T-helper 17 cell (primary cell): Measurements from ENCODE around the gene ZBTB21. TPM values are rescaled to one million over a fixed set of nuclear protein-coding genes. Genes with fewer than 3 reads are reported as not detected.

Experiments used
- ATAC-seq: fragments of 150-1000 bp; cut with Tn5 transposase; 2 replicates; pipeline ENCODE4 v1.10.0; 2021; ENCODE audit warnings: mild to moderate bottlenecking, moderate library complexity
- DNase-seq, 3 donors: peaks; one replicate each; pipeline versions ENCODE4 v3.0.0 to v3.0.0-alpha.2; 2020 to 2021
- H3K9me3 ChIP-seq: one replicate; pipeline ENCODE4 v1.7.0; 2013; ENCODE audit warnings: low read length, mild to moderate bottlenecking; ENCODE audit not compliant: control insufficient read depth, poor library complexity, severe bottlenecking
- H3K27ac Mint-ChIP-seq: one replicate; pipeline ENCODE4 v1.8.0; 2022; ENCODE audit warnings: mild to moderate bottlenecking, moderate library complexity, mixed read lengths
- H3K27me3 Mint-ChIP-seq: one replicate; pipeline ENCODE4 v1.8.0; 2022; ENCODE audit warnings: mixed read lengths
- H3K36me3 Mint-ChIP-seq: one replicate; pipeline ENCODE4 v1.8.0; 2022; ENCODE audit warnings: low read depth, mixed read lengths
- H3K4me1 Mint-ChIP-seq: one replicate; pipeline ENCODE4 v1.8.0; 2022; ENCODE audit warnings: mild to moderate bottlenecking, mixed read lengths
- H3K4me3 Mint-ChIP-seq: one replicate; pipeline ENCODE4 v1.8.0; 2022; ENCODE audit warnings: mild to moderate bottlenecking, moderate library complexity, mixed read lengths
- total RNA-seq, 4 donors: library from RNA in 2 of 4; stranded (reverse) in 2 of 4; gene quantifications; one replicate each; pipeline ENCODE4 v1.2.3 and lab custom pipeline; 2022 to 2026

ZBTB21 gene
- total RNA-seq, result 100 to 1,000 TPM; 110 to 118 TPM
- total RNA-seq (lab: John Stamatoyannopoulos, UW), result 40.8 to 96.3 reads per million in 2 donors

DNA sequence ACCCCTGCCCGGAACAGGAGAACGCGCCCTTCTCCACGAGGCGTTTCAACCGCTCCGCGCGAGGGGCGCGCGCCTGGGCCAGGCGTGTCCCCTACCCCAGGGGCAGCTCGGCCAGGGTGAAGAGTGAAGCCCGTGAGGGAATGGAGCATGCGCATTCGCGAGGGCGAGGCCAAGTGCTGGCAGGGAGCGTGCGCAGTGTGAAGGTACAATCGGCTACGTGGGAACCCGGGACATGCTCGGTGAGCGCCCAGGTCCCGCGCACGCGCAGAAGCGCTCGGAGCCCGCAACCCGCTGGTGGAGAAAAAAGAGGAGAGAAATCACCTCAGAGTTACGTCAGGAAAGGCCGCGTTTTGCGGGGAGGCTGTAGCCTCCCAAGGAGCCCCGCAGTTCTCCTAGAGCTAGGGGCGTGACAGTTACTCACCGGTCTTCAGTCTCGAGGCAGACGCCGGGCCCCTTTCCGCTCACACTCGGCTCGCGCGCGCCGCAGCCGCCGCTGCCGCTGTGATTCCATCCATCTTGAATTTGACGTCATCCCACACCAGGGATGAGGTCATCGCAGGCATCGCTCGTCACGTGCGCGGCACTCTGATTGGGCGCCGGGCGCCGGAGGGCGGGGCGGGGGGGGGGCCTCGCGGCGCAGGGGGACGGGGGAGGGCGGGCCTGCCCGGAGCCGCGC, at the start of gene ZBTB21:
TSS of gene ZBTB21 (minus strand) at position 530 of the 676 bp plus-strand sequence. CDS start 16,265 bp downstream, outside the sequence.
- Mint-ChIP-seq H3K27ac (peak within 1 kb of the TSS; percentile 96), H3K4me3 (peak within 1 kb of the TSS; percentile 95), H3K4me1 (peaks cover 33% of the 10 kb centered on the region), H3K36me3 (peaks cover 13% of the 10 kb centered on the region), H3K27me3 (no peaks in the 10 kb centered on the region)
- ATAC-seq (peak; percentile 83), DNase-seq (peak; percentile 96 to 98 (median 98))
- no peaks in the 10 kb centered on the region for H3K9me3 ChIP-seq

DNA sequence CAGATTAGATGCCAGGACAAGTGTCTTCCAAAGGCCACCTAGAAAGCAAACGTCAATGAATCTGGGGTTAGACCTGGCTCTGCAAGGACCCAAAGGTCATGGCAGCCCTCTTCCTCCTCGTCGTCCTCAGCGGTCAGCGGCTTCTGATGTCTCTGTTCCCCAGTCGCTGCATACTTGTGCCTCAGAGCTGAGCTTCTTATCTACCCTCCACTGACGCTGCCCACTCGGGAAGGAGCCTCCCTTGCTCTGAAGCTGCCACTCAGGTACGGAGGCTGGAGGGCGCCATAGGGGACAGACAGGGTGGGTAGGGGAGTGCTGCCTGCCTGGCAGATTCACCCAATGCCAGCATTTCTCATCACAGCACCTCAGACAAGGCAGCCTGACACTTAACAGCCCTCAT, 49.6 kb upstream of the ZBTB21 start:
- H3K9me3 ChIP-seq, result no peaks in the 10 kb centered on the region
- Mint-ChIP-seq H3K4me3 (no peak overlapping the region), H3K4me1 (peaks cover 32% of the 10 kb centered on the region), H3K27me3 (no peaks in the 10 kb centered on the region), H3K27ac (no peak overlapping the region), H3K36me3 (no peaks in the 10 kb centered on the region)
- no peak for ATAC-seq
- DNase-seq, result no peak

DNA sequence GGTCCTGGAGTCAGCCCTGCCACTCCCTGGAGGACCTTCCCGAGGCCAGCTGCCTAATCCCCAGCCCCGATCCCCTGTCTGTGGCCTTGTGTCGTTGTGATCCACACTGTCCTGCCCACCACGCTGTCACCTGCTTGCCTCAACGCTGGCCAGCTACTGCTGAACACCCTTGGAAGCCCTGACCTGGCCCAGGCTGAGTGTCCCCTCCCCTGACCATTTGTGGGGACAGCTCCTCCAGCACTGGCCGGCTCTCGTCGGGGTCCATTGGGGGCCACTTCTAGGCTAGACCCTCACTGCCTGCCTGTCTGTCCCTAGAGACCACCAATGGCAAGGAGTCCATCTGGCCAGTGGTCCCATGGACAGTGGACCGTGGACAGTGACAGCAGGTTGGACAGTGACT, 49.0 kb upstream of the ZBTB21 start:
- H3K27ac Mint-ChIP-seq, result no peak overlapping the region
- peaks cover 28% of the 10 kb centered on the region for H3K4me1 Mint-ChIP-seq

DNA sequence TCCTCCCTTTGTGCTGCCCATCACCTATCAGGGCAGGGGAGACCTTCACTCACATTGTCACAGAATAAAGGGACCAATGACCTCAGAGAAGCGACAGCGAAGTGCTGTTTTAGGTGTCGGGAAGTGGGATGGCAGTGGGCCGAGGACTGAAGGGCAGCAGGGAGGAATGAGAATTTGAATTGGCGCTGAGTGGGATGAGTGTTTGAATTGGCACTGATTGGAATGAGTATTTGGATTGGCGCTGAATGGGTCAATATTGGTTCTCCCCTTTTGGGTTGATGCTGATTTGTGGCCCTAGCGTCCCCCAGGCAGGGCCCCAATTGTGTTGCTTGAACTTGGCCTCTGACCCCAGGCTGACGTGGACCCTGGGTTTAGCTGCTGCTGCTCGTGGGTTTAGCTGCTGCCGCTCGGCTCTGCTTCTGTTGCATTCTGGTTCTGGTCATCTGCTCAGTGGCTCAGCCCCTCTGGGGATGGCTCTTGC, 48.5 kb upstream of the ZBTB21 start:
- H3K27ac Mint-ChIP-seq, result no peak overlapping the region
- no peak for DNase-seq
- peaks cover 23% of the 10 kb centered on the region for H3K4me1 Mint-ChIP-seq
- no peaks in the 10 kb centered on the region for H3K36me3 Mint-ChIP-seq
- no peaks in the 10 kb centered on the region for H3K27me3 Mint-ChIP-seq
- no peak for ATAC-seq
- no peak overlapping the region for H3K4me3 Mint-ChIP-seq
- H3K9me3 ChIP-seq, result no peaks in the 10 kb centered on the region

More for the DNA sequence above, 49.0 kb upstream of the ZBTB21 start:
- no peak for ATAC-seq
- DNase-seq, result no peak
- H3K36me3 Mint-ChIP-seq, result no peaks in the 10 kb centered on the region
- no peaks in the 10 kb centered on the region for H3K9me3 ChIP-seq
- no peak overlapping the region for H3K4me3 Mint-ChIP-seq
- no peaks in the 10 kb centered on the region for H3K27me3 Mint-ChIP-seq

DNA sequence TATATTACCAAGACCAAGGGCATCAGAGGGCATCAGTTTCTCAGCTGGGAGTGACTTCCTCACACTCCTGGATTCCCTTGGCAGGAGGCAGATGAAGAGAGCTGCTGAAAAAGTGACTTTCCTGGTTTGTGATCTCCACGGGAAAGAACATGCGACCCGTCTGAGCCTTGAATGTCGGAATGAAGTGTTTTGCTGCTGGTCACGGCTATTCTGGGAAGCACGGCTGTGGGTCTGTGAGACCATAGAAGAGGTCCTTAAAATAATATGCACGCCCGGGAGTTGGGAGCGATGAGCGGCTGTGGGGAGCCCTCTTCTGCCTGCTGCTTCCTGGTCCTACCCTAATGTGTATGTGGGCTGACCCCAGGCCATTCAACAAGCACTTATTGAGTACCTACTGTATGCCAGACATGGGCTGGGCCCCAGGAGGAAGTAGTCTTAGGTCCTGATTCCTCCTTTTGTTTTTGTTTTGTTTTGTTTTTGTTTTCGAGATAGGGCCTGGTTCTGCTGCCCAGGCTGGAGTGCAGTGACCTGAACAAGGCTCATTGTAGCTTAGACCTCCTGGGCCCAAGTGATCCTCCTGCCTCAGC, 47.8 kb upstream of the ZBTB21 start:
- H3K27me3 Mint-ChIP-seq, result no peaks in the 10 kb centered on the region
- peaks cover 21% of the 10 kb centered on the region for H3K4me1 Mint-ChIP-seq
- DNase-seq, result no peak
- H3K36me3 Mint-ChIP-seq, result no peaks in the 10 kb centered on the region
- H3K9me3 ChIP-seq, result no peaks in the 10 kb centered on the region
- no peak for ATAC-seq
- H3K4me3 Mint-ChIP-seq, result no peak overlapping the region
- H3K27ac Mint-ChIP-seq, result no peak overlapping the region

DNA sequence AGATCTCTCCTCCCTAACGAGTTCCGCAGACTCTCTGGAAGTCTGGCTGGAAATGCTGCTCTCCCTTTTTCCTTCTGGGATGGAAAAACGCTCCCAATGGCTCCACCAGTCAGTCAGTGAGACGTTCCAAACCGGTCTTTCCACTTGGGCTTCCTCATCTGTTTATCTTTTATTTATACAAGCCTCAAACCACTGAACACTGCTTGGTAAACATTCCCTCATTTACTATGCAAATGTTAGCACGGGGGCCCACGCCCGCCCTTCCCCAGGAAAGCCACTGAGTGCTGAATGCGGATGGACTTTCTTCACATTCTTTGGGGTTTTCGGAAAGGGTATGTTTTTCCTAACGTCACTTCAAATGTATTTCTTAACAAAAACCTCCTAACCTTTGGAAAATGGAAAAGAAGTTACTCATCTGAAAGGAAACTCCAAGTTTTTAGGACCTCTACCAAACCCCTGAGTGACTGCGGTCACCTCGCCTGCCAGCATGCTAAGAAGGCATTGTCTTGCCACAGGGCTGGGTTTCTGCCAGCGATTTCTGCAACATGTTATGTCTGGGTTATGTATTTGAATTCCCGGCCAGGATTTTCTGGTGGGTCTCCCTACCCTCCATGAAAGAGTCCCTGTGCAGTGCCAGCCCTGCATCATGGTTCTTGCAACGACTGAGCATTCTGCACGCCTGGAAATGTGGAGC, 47.0 kb upstream of the ZBTB21 start:
- no peaks in the 10 kb centered on the region for H3K27me3 Mint-ChIP-seq
- no peaks in the 10 kb centered on the region for H3K36me3 Mint-ChIP-seq
- no peaks in the 10 kb centered on the region for H3K9me3 ChIP-seq
- H3K4me1 Mint-ChIP-seq, result peaks cover 15% of the 10 kb centered on the region
- ATAC-seq (no peak), DNase-seq (no peak)
- no peak overlapping the region for H3K27ac Mint-ChIP-seq
- H3K4me3 Mint-ChIP-seq, result no peak overlapping the region

DNA sequence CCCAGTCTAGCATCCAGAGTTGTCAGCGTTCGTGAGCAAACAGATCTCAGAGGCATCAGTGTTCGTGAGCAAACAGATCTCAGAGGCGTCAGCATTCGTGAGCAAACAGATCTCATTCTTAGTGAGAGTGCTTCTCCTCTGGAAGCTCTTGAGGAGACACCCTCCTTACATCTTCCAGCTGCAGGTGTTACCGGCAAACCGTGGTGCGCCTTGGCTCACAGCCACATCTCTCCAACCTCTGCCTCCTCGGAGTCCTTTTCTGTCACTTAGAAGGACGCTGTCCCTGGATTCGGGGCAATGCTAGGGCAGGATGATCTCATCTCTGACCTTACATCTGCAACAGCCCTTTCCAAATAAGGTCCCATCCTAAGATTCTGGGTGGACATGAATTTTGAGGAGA, 46.3 kb upstream of the ZBTB21 start:
- no peaks in the 10 kb centered on the region for H3K9me3 ChIP-seq
- ATAC-seq, result no peak
- H3K27ac Mint-ChIP-seq, result no peak overlapping the region
- no peak for DNase-seq
- H3K27me3 Mint-ChIP-seq, result no peaks in the 10 kb centered on the region
- no peak overlapping the region for H3K4me3 Mint-ChIP-seq
- H3K36me3 Mint-ChIP-seq, result no peaks in the 10 kb centered on the region
- peaks cover 10% of the 10 kb centered on the region for H3K4me1 Mint-ChIP-seq

DNA sequence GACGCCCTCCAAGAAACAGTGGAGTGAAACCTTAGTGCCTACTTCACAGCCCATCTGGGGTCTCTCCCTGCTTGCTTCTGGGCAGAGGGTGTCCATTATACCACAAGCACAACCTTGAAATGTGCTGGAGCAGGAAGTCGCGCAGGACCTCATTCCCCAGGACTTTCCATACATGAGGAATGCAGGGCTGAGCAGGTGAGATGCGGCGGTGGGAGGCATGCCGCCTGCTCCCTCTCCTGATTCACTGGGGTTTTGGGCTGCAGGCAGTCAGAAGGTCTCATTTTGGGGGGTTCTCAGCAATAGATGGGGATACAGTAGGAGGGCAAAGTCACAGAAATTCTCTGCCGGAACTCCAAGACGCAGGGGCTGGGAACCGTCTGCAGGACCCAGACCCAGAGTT, 45.3 kb upstream of the ZBTB21 start:
- Mint-ChIP-seq H3K27me3 (no peaks in the 10 kb centered on the region), H3K4me1 (peaks cover 6% of the 10 kb centered on the region), H3K4me3 (no peak overlapping the region), H3K36me3 (no peaks in the 10 kb centered on the region), H3K27ac (no peak overlapping the region)
- H3K9me3 ChIP-seq, result no peaks in the 10 kb centered on the region
- ATAC-seq, result no peak
- no peak for DNase-seq

DNA sequence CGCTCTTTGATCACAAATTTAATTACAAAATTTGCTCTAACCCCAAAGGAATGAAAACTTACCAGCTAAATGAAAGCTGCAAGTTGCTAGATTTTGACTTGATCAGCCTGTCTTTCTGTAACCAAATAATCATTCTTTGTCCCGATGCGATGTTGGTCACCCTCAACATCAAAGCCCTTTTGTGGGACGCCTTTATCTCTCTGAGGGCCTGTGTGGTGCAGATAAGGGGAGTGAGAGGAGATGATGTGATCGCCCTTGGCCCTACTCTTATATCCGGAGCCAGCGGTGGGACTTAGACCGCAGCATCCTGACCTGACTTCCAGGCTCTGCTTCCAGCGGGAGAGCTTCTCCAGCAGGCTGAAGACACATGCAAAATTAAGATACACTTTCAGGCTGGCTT, 41.6 kb upstream of the ZBTB21 start:
- DNase-seq, result no peak
- no peak overlapping the region for H3K27ac Mint-ChIP-seq
- no peak overlapping the region for H3K4me3 Mint-ChIP-seq
- peaks cover 5% of the 10 kb centered on the region for H3K4me1 Mint-ChIP-seq
- ATAC-seq, result no peak
- no peaks in the 10 kb centered on the region for H3K9me3 ChIP-seq
- no peaks in the 10 kb centered on the region for H3K27me3 Mint-ChIP-seq
- H3K36me3 Mint-ChIP-seq, result no peaks in the 10 kb centered on the region

DNA sequence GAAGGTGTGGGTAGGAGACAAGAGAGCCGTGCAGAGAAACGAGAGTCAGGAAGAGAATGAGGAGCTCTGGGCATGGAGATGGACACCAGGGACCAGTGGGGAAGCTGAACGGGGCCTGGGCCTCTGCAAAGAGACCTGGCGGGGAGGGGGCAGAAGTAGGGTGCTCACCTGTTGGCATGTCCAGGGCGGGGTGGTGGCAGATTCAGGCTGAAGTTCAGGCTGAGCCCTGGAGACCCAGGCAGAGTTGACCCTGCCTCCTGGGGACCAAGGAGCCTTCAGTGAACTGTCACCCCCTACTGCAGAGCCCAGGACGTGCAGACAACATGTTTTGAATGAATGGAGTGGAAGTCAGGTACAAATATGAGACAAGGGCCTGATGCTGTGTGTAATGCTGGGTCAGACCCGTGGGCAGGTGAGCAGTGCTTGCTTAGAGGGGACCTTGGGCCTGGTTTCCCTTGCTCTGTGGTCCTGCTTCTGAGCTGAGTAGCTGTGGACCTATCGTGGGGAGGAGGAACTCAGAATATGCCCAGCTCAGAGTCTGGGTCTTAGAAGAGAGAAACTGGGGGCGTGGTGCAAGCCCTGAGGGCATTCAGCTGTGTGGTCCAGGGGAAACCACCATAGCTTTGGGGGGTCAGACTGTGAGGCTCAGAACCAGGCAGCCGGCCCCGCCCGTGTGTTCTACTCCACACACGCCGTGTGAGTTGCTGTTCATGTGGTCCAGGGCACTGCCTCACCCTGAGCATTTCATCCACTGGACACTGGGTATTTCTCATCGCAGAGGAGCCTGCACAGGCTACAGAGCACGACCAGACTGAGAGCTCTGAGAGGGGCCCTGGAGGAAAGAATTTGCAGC, 39.6 kb upstream of the ZBTB21 start:
- H3K36me3 Mint-ChIP-seq, result no peaks in the 10 kb centered on the region
- H3K4me3 Mint-ChIP-seq, result no peak overlapping the region
- no peak overlapping the region for H3K27ac Mint-ChIP-seq
- DNase-seq (no peak), ATAC-seq (no peak)
- H3K9me3 ChIP-seq, result no peaks in the 10 kb centered on the region
- no peaks in the 10 kb centered on the region for H3K27me3 Mint-ChIP-seq
- H3K4me1 Mint-ChIP-seq, result peaks cover 7% of the 10 kb centered on the region

DNA sequence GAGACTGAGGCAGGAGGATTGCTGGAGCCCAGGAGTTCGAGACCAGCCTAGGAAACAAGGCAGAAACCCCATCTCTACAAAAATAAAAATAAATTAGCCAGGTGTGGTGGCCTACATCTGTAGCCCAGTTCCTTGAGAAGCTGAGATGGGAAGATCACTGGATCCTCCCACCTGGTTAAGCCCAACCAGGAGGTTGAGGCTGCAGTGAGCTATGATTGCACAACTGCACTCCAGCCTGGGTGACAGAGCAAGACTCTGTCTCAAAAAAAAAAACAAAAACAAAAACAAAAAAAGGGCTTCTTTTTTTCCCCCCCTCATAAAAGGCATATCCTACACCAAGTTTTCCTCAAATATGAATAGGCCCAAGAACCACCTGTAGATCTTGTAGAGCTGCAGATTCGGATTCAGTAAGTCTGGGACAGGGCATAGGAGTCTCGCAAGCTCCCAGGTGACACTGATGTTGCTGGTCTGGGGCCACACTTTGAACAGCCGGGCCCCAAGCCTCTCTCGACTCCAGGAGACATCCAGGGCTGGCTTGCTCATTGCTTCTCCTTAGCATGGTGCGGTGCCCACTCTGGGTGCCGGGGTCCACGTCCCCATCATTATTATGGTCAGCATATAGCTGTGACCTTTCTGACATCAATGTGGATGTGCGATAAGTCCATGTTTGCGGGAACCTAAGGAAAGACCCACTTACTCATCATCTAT, 38.9 kb upstream of the ZBTB21 start:
- no peaks in the 10 kb centered on the region for H3K36me3 Mint-ChIP-seq
- H3K9me3 ChIP-seq, result no peaks in the 10 kb centered on the region
- H3K4me3 Mint-ChIP-seq, result no peak overlapping the region
- no peaks in the 10 kb centered on the region for H3K27me3 Mint-ChIP-seq
- H3K4me1 Mint-ChIP-seq, result peaks cover 7% of the 10 kb centered on the region
- no peak for DNase-seq
- no peak for ATAC-seq
- H3K27ac Mint-ChIP-seq, result no peak overlapping the region

DNA sequence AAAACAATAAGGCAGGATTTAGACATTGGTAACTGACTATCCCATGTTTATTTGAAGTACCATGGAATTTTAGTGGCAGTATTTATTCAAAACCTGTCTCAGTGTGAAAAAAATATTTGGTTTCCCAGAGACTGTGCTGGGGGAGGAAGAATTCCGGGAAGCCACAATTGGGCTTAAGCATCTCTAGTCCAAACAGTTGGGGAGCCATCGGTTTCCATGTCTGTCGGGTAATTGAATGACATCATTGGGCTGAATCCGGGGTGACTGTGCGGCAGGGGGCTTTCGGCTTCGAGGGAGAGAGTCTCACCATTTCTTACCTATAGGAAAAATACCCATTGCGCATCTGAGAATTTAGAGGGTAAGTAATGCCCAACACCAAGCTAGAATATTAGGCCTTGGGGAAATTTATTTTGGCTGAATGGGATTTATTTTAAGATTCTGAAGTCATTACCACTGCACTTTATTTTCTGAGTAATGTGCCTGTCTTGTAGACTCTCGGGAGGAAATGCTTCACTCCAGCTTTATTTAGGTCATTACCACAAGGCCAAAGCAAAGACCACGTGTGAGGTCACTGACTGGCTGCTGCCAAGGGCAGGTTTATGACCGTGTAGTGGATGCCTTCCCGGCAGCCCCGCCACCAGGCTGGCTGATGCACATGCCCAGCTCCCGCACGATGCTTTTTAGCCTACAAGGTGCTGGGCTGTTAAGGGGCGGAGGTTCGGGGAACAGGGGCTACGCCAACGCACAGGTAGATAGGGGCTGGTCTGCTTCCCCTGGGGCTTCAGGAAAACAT, 37.9 kb upstream of the ZBTB21 start:
- H3K9me3 ChIP-seq, result no peaks in the 10 kb centered on the region
- Mint-ChIP-seq H3K4me3 (no peak overlapping the region), H3K27ac (peak overlapping the region; percentile 47), H3K36me3 (no peaks in the 10 kb centered on the region), H3K27me3 (no peaks in the 10 kb centered on the region), H3K4me1 (peaks cover 7% of the 10 kb centered on the region)
- DNase-seq (no peak), ATAC-seq (no peak)
